ENCODE measurements around the gene UGT1A1.

DNA sequence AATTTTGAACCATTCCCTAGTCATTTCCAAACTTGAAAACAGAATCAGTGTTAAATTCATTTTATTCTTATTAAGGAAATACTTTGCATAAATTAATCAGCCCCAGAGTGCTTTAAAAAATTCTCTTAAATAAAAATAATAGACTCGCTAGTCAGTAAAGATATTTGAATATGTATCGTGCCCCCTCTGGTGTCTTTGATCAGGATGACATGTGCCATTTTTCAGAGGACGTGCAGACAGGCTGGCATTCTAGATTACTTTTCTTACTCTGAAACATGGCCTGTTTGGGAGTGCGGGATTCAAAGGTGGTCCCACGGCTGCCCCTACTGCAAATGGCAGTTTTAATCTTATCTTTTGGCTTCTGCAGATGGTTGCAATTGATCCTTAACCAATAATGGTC lies 12.5 kb downstream of the UGT1A1 start:
- TF ChIP-seq GABPA (IDR thresholded peaks at IDR 0.05; ENCODE audit: low read depth) (no peak), CTCF (IDR thresholded peaks at IDR 0.05; ENCODE audit: insufficient read depth, low read length) (no peak), SPI1 (IDR thresholded peaks at IDR 0.05; ENCODE audit: borderline replicate concordance, low read depth) (no peak)
